ENCODE results near the gene LMNTD2.
"Not testable (repeated sequence)": the region's sequence is repeated elsewhere in the genome, so short reads cannot be mapped to it uniquely, and the experiment has no call there.

LMNTD2 gene

DNA sequence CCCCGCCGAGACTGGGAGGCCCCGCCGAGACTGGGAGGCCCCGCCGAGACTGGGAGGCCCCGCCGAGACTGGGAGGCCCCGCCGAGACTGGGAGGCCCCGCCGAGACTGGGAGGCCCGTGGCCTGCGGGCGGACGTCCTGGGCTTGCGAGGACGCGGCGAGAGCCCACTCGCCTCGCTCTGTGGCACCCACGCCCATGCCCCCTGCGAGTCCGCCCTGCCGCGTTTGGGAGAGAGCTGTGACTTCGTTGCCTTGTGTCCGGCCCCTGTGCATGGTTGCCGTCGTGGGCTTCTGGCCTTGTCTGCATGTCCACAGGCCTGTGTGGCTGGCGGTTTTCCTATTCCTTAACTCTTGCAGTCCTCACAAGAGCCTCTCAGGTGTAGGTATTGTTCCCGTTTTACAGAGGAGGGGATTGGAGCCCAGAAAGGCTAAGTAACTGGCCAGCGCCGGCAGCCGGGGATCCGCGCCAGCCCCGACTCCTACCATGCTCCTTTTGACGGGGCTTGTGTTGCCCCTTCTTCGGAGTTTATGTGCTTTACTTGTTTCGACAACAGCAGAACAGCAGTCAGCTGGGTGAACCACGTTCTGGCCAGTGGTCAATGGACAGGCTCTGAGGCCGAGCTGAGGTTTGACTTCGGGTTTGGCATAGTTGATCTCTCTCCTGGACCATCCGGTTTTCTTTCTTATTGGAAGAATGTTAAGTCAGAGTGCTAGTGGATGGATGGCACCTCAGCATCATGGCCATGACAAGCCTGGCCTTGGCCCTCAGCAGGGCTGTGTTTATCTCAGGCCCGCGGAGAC, 16.5 kb upstream of the LMNTD2 start:
- Histone ChIP-seq H3K9me3 (ENCODE audit: control insufficient read depth in 2 of 2, low read length in 2 of 2) (no peaks in the 10 kb centered on the region), H3K9ac (ENCODE audit: low read depth in 1 of 2, low read length in 2 of 2) (peak overlapping the region; percentile 78 to 86), H3K27me3 (ENCODE audit: control insufficient read depth in 2 of 2, insufficient read depth in 2 of 2, low read length in 2 of 2) (peaks cover 0 to 3% of the 10 kb centered on the region in 2 donors), H3K36me3 (ENCODE audit: control insufficient read depth in 2 of 2, insufficient read depth in 2 of 2, low read length in 2 of 2) (peaks cover 4 to 6% of the 10 kb centered on the region in 2 donors), H3K4me1 (ENCODE audit: control insufficient read depth in 2 of 2, insufficient read depth in 2 of 2, low read length in 2 of 2) (peaks cover 20 to 29% of the 10 kb centered on the region in 2 donors), H3K27ac (ENCODE audit: low read depth in 2 of 2, low read length in 2 of 2) (peak overlapping the region; percentile 70 to 71), H3K4me3 (ENCODE audit: low read length in 2 of 2) (peak overlapping the region; percentile 93 to 97)

- Histone ChIP-seq H3K27ac (ENCODE audit: low read depth in 2 of 2, low read length in 2 of 2) (peak within 1 kb of the TSS; percentile 90), H3K36me3 (ENCODE audit: control insufficient read depth in 2 of 2, insufficient read depth in 2 of 2, low read length in 2 of 2) (no peaks in the 10 kb centered on the region), H3K9ac (ENCODE audit: low read depth in 1 of 2, low read length in 2 of 2) (peak within 1 kb of the TSS; percentile 86 to 96), H3K9me3 (ENCODE audit: control insufficient read depth in 2 of 2, low read length in 2 of 2) (no peaks in the 10 kb centered on the region), H3K4me1 (ENCODE audit: control insufficient read depth in 2 of 2, insufficient read depth in 2 of 2, low read length in 2 of 2) (peaks cover 20 to 29% of the 10 kb centered on the region in 2 donors), H3K27me3 (ENCODE audit: control insufficient read depth in 2 of 2, insufficient read depth in 2 of 2, low read length in 2 of 2) (peaks cover 0 to 3% of the 10 kb centered on the region in 2 donors), H3K4me3 (ENCODE audit: low read length in 2 of 2) (peak within 1 kb of the TSS; percentile 93 to 97)
Observed at GRCh38 chr11:575996-576768, 15.6 kb upstream of the LMNTD2 start, which contains the start of gene PHRF1. Gene PHRF1, plus strand, starts transcription at chr11:576470. Its CDS starts 5,043 bp downstream, at chr11:581513.

DNA sequence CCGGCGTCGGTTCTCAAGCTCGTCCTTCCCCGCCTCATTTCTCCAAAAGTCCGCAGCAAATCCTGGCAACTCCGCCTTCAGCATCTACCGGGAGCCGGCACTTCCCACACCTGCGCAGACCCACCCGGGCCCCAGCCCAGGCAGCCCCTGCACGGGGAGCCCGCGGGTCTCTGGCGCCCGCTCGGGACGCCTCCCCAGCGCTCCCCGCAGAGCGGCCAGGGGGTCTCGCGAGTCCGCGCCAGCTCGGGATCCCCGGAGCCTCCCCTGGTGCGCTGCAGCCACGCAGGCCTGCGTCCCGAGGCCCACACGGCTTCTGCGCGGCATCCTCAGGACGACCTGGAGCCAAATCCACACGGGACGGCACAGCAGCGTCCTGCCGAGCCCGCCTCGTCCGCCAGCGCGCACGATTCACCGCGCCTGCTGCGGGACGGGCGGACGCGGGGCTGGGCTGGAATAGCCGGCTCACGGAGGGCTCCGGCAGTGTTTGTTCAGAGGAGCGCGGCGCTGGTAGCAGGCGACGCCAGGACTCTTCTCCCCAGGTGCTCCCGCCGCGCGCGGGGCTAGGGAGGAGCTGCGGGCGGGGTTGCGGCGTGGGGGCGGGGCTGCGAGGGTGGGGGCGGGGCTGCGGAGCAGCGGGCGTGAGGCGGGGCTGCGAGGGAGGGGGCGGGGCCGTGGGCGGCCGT, 14.9 kb upstream of the LMNTD2 start:
- no peaks in the 10 kb centered on the region for H3K9me3 ChIP-seq (ENCODE audit: control insufficient read depth in 2 of 2, low read length in 2 of 2)
- peak overlapping the region; percentile 70 to 71 for H3K27ac ChIP-seq (ENCODE audit: low read depth in 2 of 2, low read length in 2 of 2)
- no peaks in the 10 kb centered on the region for H3K36me3 ChIP-seq (ENCODE audit: control insufficient read depth in 2 of 2, insufficient read depth in 2 of 2, low read length in 2 of 2)
- peaks cover 20 to 29% of the 10 kb centered on the region in 2 donors for H3K4me1 ChIP-seq (ENCODE audit: control insufficient read depth in 2 of 2, insufficient read depth in 2 of 2, low read length in 2 of 2)
- peaks cover 0 to 3% of the 10 kb centered on the region in 2 donors for H3K27me3 ChIP-seq (ENCODE audit: control insufficient read depth in 2 of 2, insufficient read depth in 2 of 2, low read length in 2 of 2)
- H3K4me3 ChIP-seq (ENCODE audit: low read length in 2 of 2), result peak overlapping the region; percentile 63 to 69
- peak overlapping the region; percentile 32 to 77 for H3K9ac ChIP-seq (ENCODE audit: low read depth in 1 of 2, low read length in 2 of 2)

GRCh38 chr11:574632-575312, 14.2 kb upstream of the LMNTD2 start:
- H3K9ac ChIP-seq (ENCODE audit: low read depth in 1 of 2, low read length in 2 of 2), result peak overlapping the region; percentile 32 to 77
- H3K36me3 ChIP-seq (ENCODE audit: control insufficient read depth in 2 of 2, insufficient read depth in 2 of 2, low read length in 2 of 2), result no peaks in the 10 kb centered on the region
- no peak overlapping the region for H3K27ac ChIP-seq (ENCODE audit: low read depth in 2 of 2, low read length in 2 of 2)
- H3K27me3 ChIP-seq (ENCODE audit: control insufficient read depth in 2 of 2, insufficient read depth in 2 of 2, low read length in 2 of 2), result peaks cover 0 to 3% of the 10 kb centered on the region in 2 donors
- H3K4me3 ChIP-seq (ENCODE audit: low read length in 2 of 2), result peak overlapping the region; percentile 63 to 69
- H3K9me3 ChIP-seq (ENCODE audit: control insufficient read depth in 2 of 2, low read length in 2 of 2), result no peaks in the 10 kb centered on the region
- peaks cover 20 to 29% of the 10 kb centered on the region in 2 donors for H3K4me1 ChIP-seq (ENCODE audit: control insufficient read depth in 2 of 2, insufficient read depth in 2 of 2, low read length in 2 of 2)

GRCh38 chr11:574031-574570, 13.6 kb upstream of the LMNTD2 start:
- not testable (repeated sequence) for H3K9me3 ChIP-seq (ENCODE audit: control insufficient read depth in 2 of 2, low read length in 2 of 2); H3K27me3 ChIP-seq (ENCODE audit: control insufficient read depth in 2 of 2, insufficient read depth in 2 of 2, low read length in 2 of 2); H3K9ac ChIP-seq (ENCODE audit: low read depth in 1 of 2, low read length in 2 of 2); H3K36me3 ChIP-seq (ENCODE audit: control insufficient read depth in 2 of 2, insufficient read depth in 2 of 2, low read length in 2 of 2); H3K27ac ChIP-seq (ENCODE audit: low read depth in 2 of 2, low read length in 2 of 2)
- Histone ChIP-seq H3K4me1 (ENCODE audit: control insufficient read depth in 2 of 2, insufficient read depth in 2 of 2, low read length in 2 of 2) (peaks cover 24 to 30% of the 10 kb centered on the region in 2 donors), H3K4me3 (ENCODE audit: low read length in 2 of 2) (peak overlapping the region in 1 of 2 donors; percentile 13)

- no peak overlapping the region for H3K9ac ChIP-seq (ENCODE audit: low read depth in 1 of 2, low read length in 2 of 2)
- peaks cover 23 to 29% of the 10 kb centered on the region in 2 donors for H3K4me1 ChIP-seq (ENCODE audit: control insufficient read depth in 2 of 2, insufficient read depth in 2 of 2, low read length in 2 of 2)
- H3K27ac ChIP-seq (ENCODE audit: low read depth in 2 of 2, low read length in 2 of 2), result no peak overlapping the region
- H3K9me3 ChIP-seq (ENCODE audit: control insufficient read depth in 2 of 2, low read length in 2 of 2), result no peaks in the 10 kb centered on the region
- no peaks in the 10 kb centered on the region for H3K36me3 ChIP-seq (ENCODE audit: control insufficient read depth in 2 of 2, insufficient read depth in 2 of 2, low read length in 2 of 2)
- H3K4me3 ChIP-seq (ENCODE audit: low read length in 2 of 2), result no peak overlapping the region
- H3K27me3 ChIP-seq (ENCODE audit: control insufficient read depth in 2 of 2, insufficient read depth in 2 of 2, low read length in 2 of 2), result peaks cover 0 to 3% of the 10 kb centered on the region in 2 donors
Observed at GRCh38 chr11:573146-573759, 12.7 kb upstream of the LMNTD2 start.

DNA sequence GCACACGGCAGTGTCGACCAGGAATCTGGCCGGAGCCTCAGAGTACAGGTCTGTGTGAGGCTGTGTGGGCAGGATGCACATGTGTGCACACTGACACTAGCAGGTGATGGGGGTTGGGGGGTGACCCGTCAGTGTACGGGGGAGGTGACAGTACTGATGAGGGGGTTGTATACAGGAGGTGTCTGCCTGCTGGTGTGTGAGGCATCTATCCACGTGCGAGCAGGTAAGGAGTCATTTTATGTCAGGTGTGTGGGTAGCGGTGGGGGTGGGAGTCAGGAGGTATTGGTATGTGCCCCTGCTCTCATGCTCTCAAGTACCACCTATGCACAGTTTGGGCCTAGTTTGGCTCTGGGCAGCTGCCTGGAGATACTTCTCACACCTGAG, 11.3 kb upstream of the LMNTD2 start:
- Histone ChIP-seq H3K27ac (ENCODE audit: low read depth in 2 of 2, low read length in 2 of 2) (no peak overlapping the region), H3K9ac (ENCODE audit: low read depth in 1 of 2, low read length in 2 of 2) (no peak overlapping the region), H3K4me3 (ENCODE audit: low read length in 2 of 2) (no peak overlapping the region), H3K27me3 (ENCODE audit: control insufficient read depth in 2 of 2, insufficient read depth in 2 of 2, low read length in 2 of 2) (peaks cover 0 to 3% of the 10 kb centered on the region in 2 donors), H3K36me3 (ENCODE audit: control insufficient read depth in 2 of 2, insufficient read depth in 2 of 2, low read length in 2 of 2) (peaks cover 0 to 2% of the 10 kb centered on the region in 2 donors), H3K9me3 (ENCODE audit: control insufficient read depth in 2 of 2, low read length in 2 of 2) (no peaks in the 10 kb centered on the region), H3K4me1 (ENCODE audit: control insufficient read depth in 2 of 2, insufficient read depth in 2 of 2, low read length in 2 of 2) (peaks cover 19 to 23% of the 10 kb centered on the region in 2 donors)

DNA sequence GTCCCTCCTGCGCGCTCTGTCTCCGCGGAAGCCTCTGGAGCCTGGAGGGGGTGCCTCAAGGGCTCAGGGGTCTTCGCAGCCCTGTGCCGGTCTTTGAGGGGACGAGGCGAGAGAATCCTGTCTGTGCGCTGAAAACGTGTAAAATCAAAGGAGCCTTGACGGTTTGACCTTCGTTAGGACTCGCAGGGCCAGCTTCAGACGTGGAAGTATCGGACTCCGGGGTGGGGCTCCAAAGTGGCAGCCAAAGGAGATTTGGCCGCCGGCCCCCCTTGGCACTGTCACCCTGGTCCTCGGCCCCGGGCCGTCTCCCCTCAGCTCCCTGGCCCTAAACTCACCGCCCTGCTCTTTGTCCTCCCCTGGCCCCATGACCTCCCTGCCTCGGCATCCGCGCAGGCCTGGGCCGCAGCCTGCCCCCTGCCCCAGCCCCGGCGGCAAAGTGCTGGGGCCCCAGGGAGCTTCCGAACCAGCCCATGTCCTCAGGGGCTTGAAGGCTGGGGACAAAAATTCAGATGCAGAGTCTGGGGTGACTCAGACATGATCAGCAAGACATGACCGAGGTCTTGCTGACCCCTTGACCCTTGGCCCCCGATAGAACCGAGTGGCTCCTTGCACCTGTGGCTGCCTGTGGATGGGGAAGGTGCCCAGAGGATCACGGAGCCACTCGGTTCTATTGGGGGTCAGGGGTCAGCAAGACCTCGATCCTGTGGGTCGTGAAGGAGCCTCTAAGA, 8.8 kb upstream of the LMNTD2 start:
- peaks cover 13 to 22% of the 10 kb centered on the region in 2 donors for H3K4me1 ChIP-seq (ENCODE audit: control insufficient read depth in 2 of 2, insufficient read depth in 2 of 2, low read length in 2 of 2)
- H3K4me3 ChIP-seq (ENCODE audit: low read length in 2 of 2), result peak overlapping the region; percentile 74
- H3K27ac ChIP-seq (ENCODE audit: low read depth in 2 of 2, low read length in 2 of 2), result peak overlapping the region; percentile 83 to 87
- H3K36me3 ChIP-seq (ENCODE audit: control insufficient read depth in 2 of 2, insufficient read depth in 2 of 2, low read length in 2 of 2), result peaks cover 0 to 4% of the 10 kb centered on the region in 2 donors
- no peaks in the 10 kb centered on the region for H3K9me3 ChIP-seq (ENCODE audit: control insufficient read depth in 2 of 2, low read length in 2 of 2)
- peak overlapping the region; percentile 92 to 93 for H3K9ac ChIP-seq (ENCODE audit: low read depth in 1 of 2, low read length in 2 of 2)
- no peaks in the 10 kb centered on the region for H3K27me3 ChIP-seq (ENCODE audit: control insufficient read depth in 2 of 2, insufficient read depth in 2 of 2, low read length in 2 of 2)

Data from mucosa of rectum (tissue), 2 donors.